ENCODE measurements around the gene CDH2.

Gene CDH2

DNA sequence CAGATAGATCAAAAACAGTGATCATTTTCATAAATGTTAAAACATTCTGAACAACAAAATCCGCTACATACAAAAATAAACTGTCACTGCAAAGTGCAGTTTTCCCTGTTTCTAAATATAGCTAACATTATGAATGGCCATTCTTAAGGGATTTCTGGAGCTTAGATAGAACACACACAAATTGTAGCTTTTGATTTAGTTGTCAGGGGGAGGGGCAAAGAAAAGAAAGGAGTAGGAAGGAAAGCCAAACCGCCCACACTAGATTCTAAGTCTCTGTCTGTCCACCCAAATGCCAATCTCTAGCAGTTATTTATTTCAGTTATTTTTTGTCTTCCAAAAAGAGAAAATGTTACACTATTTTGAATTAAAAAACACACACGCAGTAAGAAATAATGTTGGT, 182.4 kb downstream of the CDH2 start:
- H3K4me3 ChIP-seq (ENCODE audit: low read depth, low read length): no peak overlapping the region
- DNase-seq: no peak

DNA sequence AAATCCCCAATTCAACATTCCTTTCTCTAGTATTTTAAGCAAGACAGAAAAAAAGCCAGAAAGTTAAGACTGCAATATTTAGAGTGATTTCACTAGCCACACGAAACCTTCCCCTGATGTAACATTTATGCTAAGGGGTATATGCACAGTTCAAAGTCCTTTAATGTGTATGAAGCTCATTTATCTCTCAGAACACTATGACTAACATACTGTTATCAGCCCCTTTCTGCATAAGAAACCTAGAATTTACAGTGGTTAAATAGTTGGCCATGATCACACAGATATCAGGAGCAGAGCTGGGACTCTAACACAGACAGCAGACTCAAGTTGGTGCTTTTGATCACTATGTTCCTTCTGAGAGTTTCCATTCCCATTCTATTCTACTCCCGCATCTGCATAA, 185.5 kb downstream of the CDH2 start:
- Histone ChIP-seq H3K36me3 (peaks cover 17% of the 10 kb centered on the region), H3K9me3 (no peaks in the 10 kb centered on the region), H3K4me1 (no peaks in the 10 kb centered on the region; the same call in 1 of the 2 replicates), H3K27me3 (no peaks in the 10 kb centered on the region), H3K4me3 (ENCODE audit: low read depth, low read length) (no peak overlapping the region)
- TF ChIP-seq, protein P1, sequence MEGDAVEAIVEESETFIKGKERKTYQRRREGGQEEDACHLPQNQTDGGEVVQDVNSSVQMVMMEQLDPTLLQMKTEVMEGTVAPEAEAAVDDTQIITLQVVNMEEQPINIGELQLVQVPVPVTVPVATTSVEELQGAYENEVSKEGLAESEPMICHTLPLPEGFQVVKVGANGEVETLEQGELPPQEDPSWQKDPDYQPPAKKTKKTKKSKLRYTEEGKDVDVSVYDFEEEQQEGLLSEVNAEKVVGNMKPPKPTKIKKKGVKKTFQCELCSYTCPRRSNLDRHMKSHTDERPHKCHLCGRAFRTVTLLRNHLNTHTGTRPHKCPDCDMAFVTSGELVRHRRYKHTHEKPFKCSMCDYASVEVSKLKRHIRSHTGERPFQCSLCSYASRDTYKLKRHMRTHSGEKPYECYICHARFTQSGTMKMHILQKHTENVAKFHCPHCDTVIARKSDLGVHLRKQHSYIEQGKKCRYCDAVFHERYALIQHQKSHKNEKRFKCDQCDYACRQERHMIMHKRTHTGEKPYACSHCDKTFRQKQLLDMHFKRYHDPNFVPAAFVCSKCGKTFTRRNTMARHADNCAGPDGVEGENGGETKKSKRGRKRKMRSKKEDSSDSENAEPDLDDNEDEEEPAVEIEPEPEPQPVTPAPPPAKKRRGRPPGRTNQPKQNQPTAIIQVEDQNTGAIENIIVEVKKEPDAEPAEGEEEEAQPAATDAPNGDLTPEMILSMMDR (IDR thresholded peaks at IDR 0.05; ENCODE audit: low read depth, low read length): no peak
- no peak for DNase-seq

More for the DNA sequence above, 182.4 kb downstream of the CDH2 start:
- H3K4me1 ChIP-seq: no peaks in the 10 kb centered on the region; the same call in 1 of the 2 replicates
- H3K27me3 ChIP-seq: no peaks in the 10 kb centered on the region
- TF ChIP-seq, protein P1 (IDR thresholded peaks at IDR 0.05; ENCODE audit: low read depth, low read length): no peak
- H3K9me3 ChIP-seq: no peaks in the 10 kb centered on the region
- H3K36me3 ChIP-seq: peaks cover 19% of the 10 kb centered on the region

DNA sequence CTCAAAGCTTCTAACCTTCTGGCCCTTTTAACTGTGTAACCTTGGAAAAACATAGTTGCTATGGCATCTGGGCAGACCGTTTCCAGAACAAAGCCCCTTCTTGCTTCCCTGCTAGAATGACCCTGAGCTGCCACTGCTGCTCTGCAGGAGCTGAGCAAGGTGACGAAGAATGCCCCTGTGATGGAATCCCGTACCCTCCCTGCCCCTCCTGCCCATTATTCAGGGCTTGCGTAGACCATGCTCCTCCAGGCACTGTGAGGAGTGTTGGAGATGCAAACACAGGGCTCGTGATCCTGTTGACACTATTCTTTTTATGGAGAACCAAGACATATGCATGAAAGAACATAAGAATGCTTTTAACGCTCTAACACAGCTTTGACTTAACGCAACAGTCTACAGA, 191.1 kb downstream of the CDH2 start:
- Histone ChIP-seq H3K9me3 (no peaks in the 10 kb centered on the region), H3K4me1 (no peaks in the 10 kb centered on the region), H3K36me3 (peaks cover 15% of the 10 kb centered on the region), H3K4me3 (ENCODE audit: low read depth, low read length) (no peak overlapping the region), H3K27me3 (no peaks in the 10 kb centered on the region)
- TF ChIP-seq, protein P1 (IDR thresholded peaks at IDR 0.05; ENCODE audit: low read depth, low read length): no peak
- no peak for DNase-seq

DNA sequence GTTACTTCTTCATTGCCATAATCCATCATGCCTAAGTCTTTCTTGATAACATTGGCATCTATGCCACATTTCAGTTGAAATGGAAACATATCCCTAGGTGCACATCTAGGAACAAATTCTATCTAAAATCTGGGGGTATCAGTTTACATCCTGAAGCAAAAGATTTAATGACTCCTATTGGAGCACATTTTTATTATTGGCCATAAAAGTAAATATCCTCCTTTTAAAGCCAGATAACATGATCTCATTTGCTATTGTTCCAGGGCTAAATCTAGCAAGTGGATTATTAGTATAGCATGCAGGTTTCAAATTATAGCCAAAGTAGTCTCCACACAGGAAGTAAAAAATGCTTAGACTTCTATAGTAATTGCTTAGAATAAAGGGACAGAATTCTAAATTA, 193.2 kb downstream of the CDH2 start:
- Histone ChIP-seq H3K36me3 (peaks cover 15% of the 10 kb centered on the region), H3K4me3 (ENCODE audit: low read depth, low read length) (no peak overlapping the region), H3K4me1 (no peaks in the 10 kb centered on the region), H3K27me3 (no peaks in the 10 kb centered on the region), H3K9me3 (no peaks in the 10 kb centered on the region)
- TF ChIP-seq, protein P1 (IDR thresholded peaks at IDR 0.05; ENCODE audit: low read depth, low read length): no peak
- DNase-seq: no peak

DNA sequence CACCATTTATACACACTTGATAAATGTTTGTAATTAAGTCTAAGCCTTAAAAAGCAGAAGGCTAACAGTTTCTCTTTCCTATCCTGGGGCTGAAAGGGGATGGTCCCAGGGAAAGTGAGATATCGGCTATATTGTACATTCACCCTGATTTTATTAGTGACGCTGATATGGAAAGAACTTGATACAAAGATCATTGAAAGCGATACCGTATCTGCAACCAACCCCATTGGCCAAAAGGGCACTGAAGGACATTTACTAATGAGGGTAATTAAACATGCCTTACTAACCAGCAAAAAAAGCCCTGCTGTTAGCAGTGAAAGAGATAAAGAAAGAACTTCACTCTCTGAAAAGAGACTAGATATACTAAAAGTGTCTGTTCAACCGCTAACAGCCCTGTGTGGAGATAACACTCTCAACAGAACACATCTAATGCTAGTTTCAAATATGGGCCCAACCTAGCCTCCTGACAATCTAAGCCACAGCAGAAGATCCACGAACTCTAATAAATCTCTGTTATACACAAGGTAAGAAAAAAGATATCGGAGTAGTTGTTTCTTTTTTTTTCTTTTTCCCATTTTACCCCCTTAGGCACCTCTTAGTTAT, 200.0 kb downstream of the CDH2 start:
- TF ChIP-seq, protein P1 (IDR thresholded peaks at IDR 0.05; ENCODE audit: low read depth, low read length): no peak
- H3K27me3 ChIP-seq: no peaks in the 10 kb centered on the region

DNA sequence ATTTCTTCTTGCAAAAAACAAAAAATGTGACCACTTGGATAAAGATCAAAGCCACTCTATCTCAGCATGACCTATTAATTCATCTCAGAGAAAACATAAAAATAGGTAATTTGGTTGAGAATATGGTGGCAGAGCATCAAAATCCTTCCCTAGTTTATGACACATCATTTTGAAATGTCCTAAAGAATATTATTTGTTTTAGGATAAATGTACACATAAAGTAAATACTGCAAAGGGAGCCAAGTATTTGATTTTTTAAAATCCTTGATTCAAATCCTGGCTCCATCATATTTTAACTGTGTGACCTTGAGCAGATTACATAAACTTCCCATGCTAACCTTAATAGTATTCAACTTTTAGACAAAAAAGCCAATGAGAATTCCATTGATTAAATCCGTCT, 206.6 kb downstream of the CDH2 start:
- TF ChIP-seq, protein P1 (IDR thresholded peaks at IDR 0.05; ENCODE audit: low read depth, low read length): no peak
- no peaks in the 10 kb centered on the region for H3K4me1 ChIP-seq
- no peak overlapping the region for H3K4me3 ChIP-seq (ENCODE audit: low read depth, low read length)
- H3K36me3 ChIP-seq: no peaks in the 10 kb centered on the region
- no peak for DNase-seq
- no peaks in the 10 kb centered on the region for H3K27me3 ChIP-seq
- no peaks in the 10 kb centered on the region for H3K9me3 ChIP-seq

More for the DNA sequence above, 200.0 kb downstream of the CDH2 start:
- Histone ChIP-seq H3K4me1 (peaks cover 3% of the 10 kb centered on the region; the same call in 1 of the 2 replicates), H3K9me3 (no peaks in the 10 kb centered on the region), H3K4me3 (ENCODE audit: low read depth, low read length) (peak overlapping the region; percentile 7; the same call in 1 of the 2 replicates), H3K36me3 (peaks cover 10% of the 10 kb centered on the region)
- no peak for DNase-seq
